ENCODE measurements around the gene COMT.
"Not testable (repeated sequence)": the region's sequence is repeated elsewhere in the genome, so short reads cannot be mapped to it uniquely, and the experiment has no call there.

Gene COMT

DNA sequence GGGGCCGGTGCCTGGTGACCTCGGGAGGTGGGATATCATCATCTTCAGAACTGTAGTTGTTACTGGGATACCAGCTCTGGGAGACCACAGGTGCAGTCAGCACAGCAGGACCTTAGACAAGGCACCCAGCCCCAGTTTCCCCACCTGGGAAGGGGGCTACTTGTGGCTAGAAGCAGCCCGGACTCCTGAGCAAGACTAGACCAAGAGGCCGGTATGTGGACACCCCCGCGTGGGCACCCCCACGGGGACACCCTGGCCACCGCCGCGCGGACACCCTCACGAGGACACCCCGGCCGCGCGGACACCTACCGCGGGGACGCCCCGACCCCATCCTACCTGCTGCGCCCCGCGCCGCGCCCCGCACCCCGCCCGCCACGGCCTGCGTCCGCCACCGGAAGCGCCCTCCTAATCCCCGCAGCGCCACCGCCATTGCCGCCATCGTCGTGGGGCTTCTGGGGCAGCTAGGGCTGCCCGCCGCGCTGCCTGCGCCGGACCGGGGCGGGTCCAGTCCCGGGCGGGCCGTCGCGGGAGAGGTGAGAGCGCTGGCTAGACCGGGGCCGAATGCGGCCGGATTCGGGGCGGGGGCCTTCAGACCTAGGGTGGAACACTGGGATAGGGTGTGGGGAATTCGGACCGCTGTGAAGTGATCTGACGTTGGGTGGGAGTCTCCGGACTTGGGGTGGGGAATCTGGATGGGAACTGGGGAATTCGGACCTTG is at the start of gene COMT, which contains the start of gene TXNRD2:
COMT (plus strand) TSS at position 408 of the 718 bp plus-strand sequence. CDS start 20,755 bp downstream, outside the sequence.
TXNRD2 (minus strand) TSS at position 454 of the 718 bp plus-strand sequence; CDS start at position 439, 15 bp downstream.
- peak; percentile 38 to 77 (median 54) for DNase-seq

DNA sequence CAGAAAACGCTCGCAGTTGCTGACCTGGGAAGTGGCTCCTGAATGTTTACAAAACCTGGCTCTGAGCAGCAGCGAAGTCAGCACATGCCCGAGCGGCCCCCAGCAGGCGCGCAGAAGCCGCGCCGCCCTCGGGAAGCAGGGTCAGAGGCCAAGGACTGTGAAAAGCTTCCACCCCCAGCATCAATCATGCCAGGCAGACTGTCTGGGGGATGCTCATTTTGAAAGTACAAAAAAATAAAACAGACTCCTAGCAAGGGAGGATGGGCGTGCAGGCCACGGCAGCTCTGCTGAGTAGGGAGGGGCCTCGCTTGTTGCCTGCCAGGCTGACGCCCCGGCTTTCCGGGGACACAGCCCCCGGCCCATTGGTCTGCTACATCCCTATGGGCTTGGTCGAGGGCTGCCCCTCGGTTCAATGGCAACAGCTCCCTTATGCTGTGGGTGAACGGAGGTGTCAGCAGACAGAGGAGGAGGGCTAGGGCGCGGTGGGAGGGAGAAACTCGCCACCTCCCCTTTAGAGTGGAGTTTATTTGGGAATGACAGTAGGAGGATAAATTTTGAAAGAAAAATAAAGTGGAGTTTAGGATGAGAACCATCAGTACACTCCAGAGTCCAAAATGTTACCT is 49.2 kb upstream of the COMT start:
- peak; percentile 45 to 72 (median 58) for DNase-seq

DNA sequence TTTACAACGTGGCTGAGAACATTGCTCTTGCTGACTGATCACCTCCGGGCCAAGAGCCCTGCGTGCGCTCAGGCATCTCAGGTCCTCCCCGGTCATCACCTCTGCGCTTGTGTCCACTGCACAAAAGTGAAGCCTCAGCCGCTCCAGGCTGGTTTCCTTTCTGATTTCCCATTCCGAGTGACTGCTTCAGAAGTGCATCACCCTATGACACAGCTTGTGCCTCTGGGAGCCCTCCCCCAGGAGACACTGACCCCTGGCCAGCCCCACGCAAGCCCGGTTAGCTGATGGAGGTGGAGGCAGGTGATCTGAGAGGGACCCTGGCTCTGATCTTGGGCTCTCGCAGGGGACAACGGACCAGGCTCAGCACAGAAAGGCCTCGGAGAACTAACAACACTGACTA is 48.6 kb upstream of the COMT start:
- no peak for DNase-seq

DNA sequence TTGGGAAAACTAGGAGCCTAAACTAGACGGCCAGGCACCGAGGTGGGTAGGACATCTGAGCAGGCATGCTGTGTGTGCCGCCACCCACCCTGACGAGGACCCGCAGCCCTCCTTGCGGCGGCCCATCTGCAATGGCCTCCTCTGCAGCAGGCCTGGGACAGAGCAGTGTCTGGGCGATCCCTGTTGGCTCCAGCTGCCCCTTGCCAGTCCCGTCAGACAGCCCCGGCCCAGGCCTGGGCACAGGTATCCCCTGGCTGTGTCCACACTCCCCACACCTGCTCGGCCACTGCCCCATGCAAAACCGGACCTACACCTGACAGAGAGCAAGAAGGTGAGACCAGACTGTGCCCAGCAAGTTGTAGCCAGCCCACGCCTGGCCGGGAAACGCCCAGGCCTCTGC is 48.2 kb upstream of the COMT start:
- no peak for DNase-seq

DNA sequence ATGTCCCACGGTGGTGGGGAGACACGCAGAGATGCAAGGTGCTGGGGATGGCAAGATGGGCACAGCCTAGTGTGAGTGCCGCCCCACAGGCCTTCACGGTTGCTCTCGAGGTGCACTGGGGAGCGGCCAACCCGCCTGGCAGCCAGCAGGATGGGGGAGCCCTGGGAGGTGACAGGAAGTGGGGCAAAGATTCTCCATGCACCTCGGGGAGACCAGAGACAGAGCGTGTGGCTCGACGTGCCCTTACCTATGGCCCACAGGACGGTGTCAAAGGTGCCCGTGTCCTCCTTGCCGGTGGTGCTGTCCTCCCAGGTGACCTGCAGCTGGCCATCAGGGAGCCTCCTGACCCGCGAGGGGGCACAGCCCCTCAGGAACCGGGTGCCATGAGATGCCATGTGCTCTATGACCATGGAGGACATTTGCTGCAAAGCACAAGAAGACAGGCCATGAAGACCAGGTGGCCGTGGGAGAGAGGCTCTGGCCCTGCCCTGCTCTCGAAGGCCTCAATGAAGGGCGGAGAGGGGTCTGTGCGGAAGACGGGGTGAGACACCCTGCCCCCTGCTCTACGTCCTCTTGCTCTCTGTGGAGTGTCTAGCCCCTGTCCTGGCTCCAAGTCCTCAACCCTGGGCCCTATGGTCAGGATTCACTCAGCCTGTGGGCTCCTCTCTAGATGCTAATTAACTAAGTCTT is 46.3 kb upstream of the COMT start:
- DNase-seq = peak in 2 of 6 experiments; percentile 11 to 21

DNA sequence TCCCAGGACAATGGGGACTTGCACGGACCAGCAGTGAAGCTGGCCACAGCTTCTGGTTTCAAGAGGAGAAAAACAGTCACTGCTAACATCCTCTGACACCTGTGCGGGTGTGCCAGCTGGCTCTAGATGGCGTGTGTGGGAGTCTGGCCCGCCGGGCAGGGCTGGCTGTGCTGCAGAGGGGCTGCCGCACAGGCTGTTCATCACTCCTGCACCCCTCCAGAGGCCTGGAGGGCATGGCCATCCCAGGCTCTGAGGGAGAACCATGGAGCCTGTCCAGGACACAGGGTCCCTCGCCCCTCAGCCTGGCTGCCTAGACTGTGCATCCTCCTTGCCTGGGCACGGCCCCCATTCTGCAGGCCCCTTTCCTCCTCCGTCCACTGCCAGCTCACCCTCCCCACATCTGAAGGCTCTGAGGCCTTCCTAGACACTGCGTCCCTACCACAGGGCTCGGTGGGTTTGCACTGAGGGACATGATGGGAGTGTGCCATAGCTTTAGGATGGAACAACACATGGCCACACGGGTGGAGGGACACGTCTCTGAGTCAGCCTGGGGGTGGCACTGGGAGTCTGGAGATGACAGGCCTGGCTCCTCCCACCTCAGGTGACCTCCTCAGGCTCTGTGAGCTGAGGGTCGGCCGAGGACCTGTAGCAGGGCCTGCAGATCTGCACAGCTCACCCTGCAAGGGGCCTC is 44.8 kb upstream of the COMT start:
- DNase-seq = peak in 4 of 6 experiments; percentile 14 to 45 (median 30)

DNA sequence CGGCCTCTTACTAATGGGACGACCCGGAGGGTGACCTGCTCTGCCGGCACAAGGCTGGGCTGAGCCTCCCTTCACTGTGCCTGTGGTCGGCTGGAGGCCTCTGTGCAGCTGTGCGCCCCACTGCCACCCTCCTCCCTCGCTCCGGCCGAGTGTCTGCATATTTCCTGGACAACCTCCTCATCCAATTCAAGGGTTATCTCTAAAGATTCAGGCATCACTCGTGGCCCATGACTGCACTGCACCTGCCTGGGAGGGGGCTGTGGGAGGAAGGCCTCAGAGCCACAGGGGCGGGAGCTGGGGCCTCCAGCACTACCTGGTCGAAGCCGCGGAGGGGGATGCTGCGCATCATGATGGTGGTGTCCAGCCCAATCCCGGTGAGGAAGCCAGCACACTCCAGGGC is 43.8 kb upstream of the COMT start:
- no peak for DNase-seq

DNA sequence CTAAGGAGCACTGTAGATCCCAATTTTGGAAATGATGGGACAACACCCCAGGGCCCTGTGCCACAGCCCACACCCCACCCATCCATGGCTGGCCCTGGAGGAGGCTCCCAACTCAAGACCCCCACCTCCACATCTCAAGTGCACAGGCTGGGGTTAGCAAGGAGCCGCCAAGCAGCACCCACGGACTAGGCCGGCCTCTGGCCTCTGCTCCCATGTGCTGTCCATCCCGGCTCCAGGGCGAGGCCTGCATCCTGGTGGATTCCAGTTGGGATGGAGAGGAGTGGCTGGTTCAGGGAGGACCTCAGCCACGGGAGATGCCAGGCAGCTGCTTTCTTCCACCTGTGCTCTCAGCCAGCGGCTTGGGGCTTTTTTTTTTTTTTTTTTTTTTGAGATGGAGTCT is 43.4 kb upstream of the COMT start:
- no peak for DNase-seq

DNA sequence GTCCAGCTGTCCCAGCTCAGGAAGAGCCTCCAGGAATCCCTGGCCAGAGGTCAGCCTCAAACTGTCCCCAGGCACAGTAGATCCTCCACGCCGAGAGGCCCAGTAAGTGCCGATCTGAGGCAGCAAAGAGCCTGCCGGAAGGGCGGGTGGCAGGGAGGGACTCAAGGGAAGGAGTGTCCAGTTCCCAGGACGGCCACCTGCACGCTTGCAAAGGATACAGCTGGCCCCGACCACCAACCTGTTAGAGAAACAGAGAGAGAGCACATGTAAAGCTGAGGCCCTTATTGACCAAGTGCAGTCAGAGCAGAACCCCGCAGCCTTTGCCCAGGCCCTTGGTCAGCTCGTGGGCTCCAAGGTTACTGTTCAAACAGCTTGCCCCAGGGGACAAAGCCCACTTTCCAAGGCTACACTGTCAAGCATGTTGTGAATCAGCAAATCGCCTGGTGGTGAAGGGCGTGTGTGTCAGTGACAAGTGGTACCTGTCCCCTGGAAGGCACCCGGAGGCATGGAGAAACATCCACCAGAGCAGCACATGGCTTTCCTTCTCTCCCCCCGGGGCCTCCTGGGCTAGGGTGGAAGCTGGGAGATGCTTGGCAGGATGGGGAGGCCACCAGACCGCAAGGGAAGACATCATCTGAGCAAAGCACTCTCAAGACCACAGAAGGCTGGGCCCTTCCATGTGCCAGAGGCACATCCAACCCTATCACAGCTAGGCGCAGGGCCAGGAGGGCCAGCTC is 42.6 kb upstream of the COMT start:
- no peak for DNase-seq

DNA sequence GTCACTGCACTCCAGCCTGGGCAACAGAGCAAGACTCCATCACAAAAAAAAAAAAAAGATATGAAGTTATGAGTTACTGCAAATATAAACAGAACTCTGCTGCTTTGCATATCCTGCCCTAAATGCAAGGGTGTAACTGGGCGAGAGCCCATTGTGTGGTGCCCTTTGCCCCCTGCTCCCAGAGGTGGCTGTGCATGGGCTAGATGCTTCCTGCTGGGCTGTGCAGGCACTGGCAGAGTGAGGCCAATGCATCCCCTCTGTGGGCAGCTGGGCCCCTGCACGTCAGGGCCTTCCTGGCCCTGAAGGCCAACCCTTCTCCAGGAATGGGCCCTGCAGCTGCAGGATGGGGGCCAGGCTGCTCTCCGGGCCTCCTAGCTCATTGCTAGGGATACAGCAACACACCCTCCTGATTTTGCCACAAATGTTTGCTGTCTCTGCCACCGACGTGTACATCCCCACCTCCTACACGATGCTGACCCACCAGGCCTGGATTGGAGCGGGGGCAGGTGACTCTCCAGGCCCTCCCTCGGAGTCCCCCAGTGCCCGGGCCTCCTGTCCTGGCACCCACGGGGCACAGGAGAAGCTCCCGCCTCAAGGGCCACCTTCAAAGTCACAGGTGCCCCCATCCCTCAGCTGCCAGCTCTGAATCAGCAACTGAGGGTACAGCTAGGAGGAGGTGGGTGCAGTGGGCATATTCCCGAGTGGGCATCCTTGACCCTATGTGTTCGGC is 40.7 kb upstream of the COMT start:
- DNase-seq = no peak

DNA sequence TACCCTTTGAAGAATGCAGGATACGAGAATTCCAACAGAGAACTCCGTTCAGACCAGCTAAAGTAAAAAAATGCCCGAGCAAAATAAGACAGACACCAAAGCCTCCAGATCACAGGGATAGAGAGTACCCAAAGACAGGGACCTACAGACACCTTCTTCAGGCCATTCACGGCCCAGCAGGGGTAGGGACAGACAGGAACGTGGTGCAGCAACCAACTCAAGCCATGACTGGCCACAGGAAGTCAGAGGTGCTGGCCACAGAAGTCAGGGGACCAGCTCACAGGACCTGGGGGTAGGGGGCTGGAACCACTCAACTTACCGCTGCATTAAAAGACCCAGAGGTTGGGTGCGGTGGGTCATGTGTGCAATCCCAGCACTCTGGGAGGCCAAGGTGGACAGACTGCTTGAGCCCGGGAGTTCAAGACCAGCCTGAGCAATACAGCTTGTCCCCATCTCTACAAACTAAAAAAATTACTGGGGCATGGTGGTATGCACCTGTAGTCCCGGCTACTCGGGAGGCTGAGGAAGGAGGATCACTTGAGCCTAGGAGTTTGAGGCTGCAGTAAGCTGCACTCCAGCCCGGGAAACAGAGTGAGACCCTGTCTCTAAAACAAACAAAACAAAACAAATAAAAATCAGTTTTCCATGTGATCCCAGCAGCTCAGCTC is 39.9 kb upstream of the COMT start:
- no peak for DNase-seq

DNA sequence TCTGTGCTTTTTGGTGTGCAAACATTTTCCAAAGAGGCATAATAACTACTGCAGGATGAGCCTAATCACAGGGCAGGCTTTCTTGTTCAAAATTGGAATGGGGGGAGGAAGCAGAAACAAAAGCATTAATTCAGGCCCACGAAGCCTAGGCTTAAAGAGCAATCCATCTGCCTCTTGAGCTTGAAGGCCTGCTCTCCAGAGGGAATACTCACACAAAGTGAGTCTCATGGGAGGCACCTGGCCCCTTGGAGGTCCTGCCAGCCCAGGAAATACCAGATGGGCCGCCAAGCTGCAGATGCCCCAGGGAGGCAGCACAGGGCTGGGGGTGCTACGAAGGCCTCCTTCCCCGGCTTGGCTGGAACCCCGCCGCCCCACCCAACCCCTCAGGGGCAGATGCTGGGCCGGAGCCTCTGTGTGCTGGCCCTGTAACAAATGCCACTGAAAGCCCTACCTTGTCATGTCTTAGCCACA is 39.3 kb upstream of the COMT start:
- DNase-seq = no peak

DNA sequence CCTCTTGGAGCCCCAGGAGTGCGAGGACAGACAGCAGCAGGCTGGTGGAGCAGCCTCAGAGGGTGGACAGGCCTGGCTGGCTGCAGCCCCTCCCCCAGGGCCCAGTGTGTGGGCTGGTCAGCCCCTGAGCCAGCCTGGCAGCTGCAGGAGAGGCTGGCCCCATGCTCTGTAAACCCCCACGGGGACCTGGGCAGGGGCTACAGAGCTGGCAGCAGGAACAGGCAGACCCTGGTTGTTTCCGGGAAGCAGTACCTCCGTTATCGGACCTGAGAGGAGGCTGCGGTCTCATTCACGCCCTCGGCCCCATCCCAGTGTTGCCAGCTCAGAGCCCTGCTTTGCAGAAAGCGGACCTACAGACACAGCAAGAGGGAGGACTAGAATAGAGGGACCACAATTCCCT is 38.5 kb upstream of the COMT start:
- no peak for DNase-seq

DNA sequence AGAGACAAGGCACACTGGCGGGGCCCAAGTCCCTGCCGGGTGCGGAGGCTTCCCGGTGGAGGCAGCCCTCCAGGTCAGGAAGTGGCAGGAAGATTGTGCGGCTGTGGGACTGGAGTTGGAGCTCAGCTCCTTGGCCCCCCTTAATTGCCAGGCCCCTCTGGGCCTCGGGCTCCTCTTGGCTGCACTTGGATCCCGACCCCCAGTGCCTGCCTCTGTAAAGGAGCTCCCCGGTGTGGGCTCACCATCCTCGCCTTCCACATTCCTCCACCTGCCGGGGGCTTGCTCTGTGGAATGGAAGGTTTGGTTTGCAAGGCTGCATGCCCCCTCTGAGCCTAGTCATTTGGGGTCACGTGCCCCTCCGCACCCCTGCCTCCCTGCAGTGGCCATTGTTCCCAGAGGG is 38.1 kb upstream of the COMT start:
- no peak for DNase-seq

DNA sequence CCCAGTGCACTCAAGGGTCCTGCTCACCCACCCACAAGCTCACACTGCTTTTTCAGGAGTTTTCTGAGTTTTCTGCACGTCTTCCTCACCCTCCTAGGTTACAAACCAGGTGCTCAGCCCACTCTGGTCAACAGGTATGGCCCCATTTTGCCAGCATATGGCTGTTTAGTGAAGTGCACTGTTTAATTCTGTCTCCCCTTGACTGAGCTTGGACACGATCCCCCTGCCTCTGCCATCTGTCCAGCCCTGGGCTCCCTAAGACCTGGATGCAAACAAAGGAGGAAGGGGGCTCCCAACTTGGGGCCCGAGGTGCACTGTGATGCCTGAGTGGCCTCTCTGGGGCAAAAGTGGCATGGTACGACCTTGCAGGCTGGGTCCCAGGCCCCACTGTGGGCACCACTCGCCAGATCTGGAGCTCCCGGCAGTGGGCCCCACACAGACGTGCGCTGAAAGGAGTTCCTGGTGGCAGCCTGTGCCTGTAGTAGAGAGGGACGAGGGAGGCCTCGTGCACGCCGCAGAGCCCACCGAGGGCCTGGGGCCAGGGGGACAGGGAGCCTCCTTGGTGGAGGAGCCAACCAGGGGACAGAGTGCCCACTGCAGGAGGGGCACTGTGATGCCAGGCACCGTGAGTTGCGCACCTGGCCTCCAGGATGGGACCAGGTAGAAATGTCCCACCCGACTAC is 37.3 kb upstream of the COMT start:
- no peak for DNase-seq

DNA sequence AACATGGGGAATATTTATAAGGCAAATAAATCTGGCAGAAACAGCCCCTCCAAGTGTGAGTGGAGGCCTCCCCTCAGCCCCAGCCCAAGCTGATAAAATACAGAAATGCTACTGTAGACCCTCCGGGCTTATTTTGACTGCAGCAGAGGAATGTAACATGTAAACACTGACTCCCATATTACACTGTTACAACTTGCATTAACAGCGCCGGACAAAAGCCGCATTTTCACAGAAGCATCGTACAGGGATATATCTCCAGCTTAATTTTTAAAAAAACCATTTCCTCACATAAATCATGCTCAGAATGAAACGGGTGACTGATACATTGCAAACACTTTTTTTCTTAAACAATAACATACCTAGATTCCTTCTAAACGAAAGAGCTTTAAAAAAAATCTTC is 36.6 kb upstream of the COMT start:
- DNase-seq = no peak

DNA sequence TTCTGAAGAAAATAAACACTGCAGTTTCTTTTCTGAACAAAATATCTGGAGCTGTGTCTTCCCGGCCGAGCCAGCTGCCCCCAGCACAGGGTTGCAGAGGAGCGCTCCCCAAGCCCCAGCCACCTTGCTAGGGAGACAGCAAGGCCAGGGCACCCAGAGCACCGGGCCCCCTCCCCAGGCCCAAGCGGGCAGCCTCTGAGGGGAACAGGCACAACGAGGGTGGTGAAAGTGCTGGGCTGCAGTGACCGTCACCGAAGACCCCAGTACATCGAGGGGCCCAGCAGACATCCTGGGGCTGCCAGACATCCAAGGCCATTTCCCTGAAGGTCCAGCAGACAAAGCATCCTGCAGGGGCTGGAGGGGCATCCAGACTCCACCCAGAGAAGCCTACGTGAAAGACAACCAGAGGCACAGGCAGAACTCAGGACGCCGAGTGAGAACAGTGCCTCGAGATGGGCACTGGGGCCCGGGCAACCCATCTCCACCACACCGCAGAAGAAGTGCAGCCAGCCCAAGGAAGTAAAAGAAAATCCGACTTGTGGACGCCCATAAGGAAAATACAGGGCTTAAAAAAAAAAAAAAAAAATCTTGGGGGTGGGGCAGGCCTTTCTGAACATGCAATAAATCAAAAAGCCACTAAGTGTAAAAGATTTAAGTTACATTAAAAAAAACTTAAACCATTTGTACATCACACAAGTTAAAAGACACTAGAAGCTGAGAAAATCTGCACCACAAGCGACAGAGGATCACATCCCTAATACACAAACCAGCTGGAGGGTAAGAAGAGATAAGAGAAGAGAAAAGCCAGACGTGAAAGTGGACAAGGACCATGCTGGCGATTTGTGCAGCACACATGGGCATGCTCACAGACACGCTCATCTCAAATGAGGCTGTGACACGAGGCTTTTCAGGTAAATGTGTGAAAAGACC is 36.0 kb upstream of the COMT start:
- no peak for DNase-seq

DNA sequence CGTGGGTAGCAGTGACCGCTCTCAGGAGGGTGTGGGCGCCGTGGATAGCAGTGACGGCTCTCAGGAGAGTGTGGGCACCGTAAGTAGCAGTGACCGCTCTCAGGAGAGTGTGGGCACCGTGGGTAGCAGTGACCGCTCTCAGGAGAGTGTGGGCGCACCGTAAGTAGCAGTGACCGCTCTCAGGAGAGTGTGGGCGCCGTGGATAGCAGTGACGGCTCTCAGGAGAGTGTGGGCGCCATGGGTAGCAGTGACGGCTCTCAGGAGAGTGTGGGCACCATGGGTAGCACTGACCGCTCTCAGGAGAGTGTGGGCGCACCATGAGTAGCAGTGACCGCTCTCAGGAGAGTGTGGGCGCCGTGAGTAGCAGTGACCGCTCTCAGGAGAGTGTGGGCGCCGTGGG is 34.7 kb upstream of the COMT start:
- not testable (repeated sequence) for DNase-seq

DNA sequence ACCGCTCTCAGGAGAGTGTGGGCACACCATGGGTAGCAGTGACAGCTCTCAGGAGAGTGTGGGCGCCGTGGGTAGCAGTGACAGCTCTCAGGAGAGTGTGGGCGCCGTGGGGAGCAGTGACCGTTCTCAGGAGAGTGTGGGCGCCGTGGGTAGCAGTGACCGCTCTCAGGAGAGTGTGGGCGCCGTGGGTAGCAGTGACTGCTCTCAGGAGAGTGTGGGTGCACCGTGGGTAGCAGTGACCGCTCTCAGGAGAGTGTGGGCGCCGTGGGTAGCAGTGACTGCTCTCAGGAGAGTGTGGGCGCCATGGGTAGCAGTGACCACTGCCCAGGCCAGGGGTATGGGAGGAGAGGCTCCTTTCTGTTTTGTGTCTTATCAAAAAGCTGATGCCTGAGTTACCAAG is 33.7 kb upstream of the COMT start:
- not testable (repeated sequence) for DNase-seq
